Activated T-cell treated with anti-CD3 and anti-CD28 coated beads for 1 hour (primary cell): ENCODE data around the gene SMIM44.
A peak's percentile ranks its signal among the peaks of the same experiment; 100 is the strongest.

Experiments used
- DNase-seq: peaks from one replicate; pipeline ENCODE4 v3.0.0-alpha.2; 2020; ENCODE audit warnings: low read depth

The SMIM44 gene

GRCh38 chr19:3500429-3501101 lies 17.3 kb upstream of the SMIM44 start, which contains the start of gene DOHH:
DOHH (minus strand) TSS chr19:3500674; CDS start chr19:3496814, 3,860 bp downstream.
- DNase-seq: peak; percentile 90

- no peak for DNase-seq
Observed at GRCh38 chr19:3499738-3500428, 16.6 kb upstream of the SMIM44 start.

GRCh38 chr19:3497757-3498520 lies 14.7 kb upstream of the SMIM44 start:
- DNase-seq: no peak

- no peak for DNase-seq
Observed at GRCh38 chr19:3496392-3497273, 13.4 kb upstream of the SMIM44 start.

GRCh38 chr19:3494559-3494958 lies 11.3 kb upstream of the SMIM44 start:
- DNase-seq: no peak

GRCh38 chr19:3494051-3494450 lies 10.8 kb upstream of the SMIM44 start:
- DNase-seq: no peak

GRCh38 chr19:3493651-3494050 lies 10.4 kb upstream of the SMIM44 start:
- DNase-seq: no peak

- no peak for DNase-seq
Observed at GRCh38 chr19:3492919-3493318, 9.7 kb upstream of the SMIM44 start.

GRCh38 chr19:3492131-3492839 lies 9.0 kb upstream of the SMIM44 start:
- DNase-seq: no peak

GRCh38 chr19:3491396-3492119 lies 8.3 kb upstream of the SMIM44 start:
- DNase-seq: no peak

GRCh38 chr19:3482507-3483225 lies 575 bp downstream of the SMIM44 start:
- no peak for DNase-seq

GRCh38 chr19:3481241-3482090 lies 1.8 kb downstream of the SMIM44 start:
- DNase-seq: no peak

- no peak for DNase-seq
Observed at GRCh38 chr19:3480383-3481091, 2.7 kb downstream of the SMIM44 start, which contains the start of gene SMIM24. SMIM24 (minus strand) TSS chr19:3480525; CDS start chr19:3480463, 62 bp downstream.

GRCh38 chr19:3479834-3480215 lies 3.4 kb downstream of the SMIM44 start:
- DNase-seq: no peak

- peak; percentile 13 for DNase-seq
Observed at GRCh38 chr19:3479177-3479833, 3.9 kb downstream of the SMIM44 start.

- DNase-seq: no peak
Observed at GRCh38 chr19:3478409-3479176, 4.6 kb downstream of the SMIM44 start.

GRCh38 chr19:3477951-3478350 lies 5.3 kb downstream of the SMIM44 start:
- no peak for DNase-seq
